K562 (cell line): ENCODE data around the gene FRMPD1. TPM values are rescaled to one million over a fixed set of nuclear protein-coding genes. Genes with fewer than 3 reads are reported as not detected.

Experiments used
- ATF1 ChIP-seq, 2 experiments: fragments of 450-650 bp in 1 of 2; IDR thresholded peaks; 2 replicates each; pipeline ENCODE4 v1.6.1; 2016; ENCODE audit warnings: missing compliant biosample characterization in 1 of 2, missing genetic modification characterization in 1 of 2
- CREB3 ChIP-seq: fragments of 450-650 bp; conservative IDR thresholded peaks from 2 replicates; pipeline ENCODE4 v1.6.1; 2016; ENCODE audit warnings: missing genetic modification characterization, low read depth, mild to moderate bottlenecking, missing compliant biosample characterization, moderate library complexity
- CXXC5 ChIP-seq: fragments of 250-450 bp; sonication (Bioruptor Pico); IDR thresholded peaks from 2 replicates; pipeline ENCODE4 v1.8.0; 2022; ENCODE audit warnings: inconsistent platforms, mild to moderate bottlenecking, moderate library complexity
- DNMT1 ChIP-seq: fragments of 450-650 bp; IDR thresholded peaks from 2 replicates; pipeline ENCODE4 v1.6.1; 2016; ENCODE audit warnings: antibody characterized with exemption, mild to moderate bottlenecking
- EP400 ChIP-seq: fragments of 450-650 bp; IDR thresholded peaks from 2 replicates; pipeline ENCODE4 v1.6.1; 2017; ENCODE audit warnings: antibody characterized with exemption, mild to moderate bottlenecking, moderate library complexity
- HDAC2 ChIP-seq: fragments of 450-650 bp; IDR thresholded peaks from 2 replicates; pipeline ENCODE4 v1.6.1; 2016; ENCODE audit warnings: mild to moderate bottlenecking
- HIVEP1 ChIP-seq: fragments of 250-450 bp; sonication (Bioruptor Pico); IDR thresholded peaks from 2 replicates; pipeline ENCODE4 v1.4.0; 2020; ENCODE audit warnings: mild to moderate bottlenecking
- HLTF ChIP-seq: fragments of 450-650 bp; IDR thresholded peaks from 2 replicates; pipeline ENCODE4 v1.6.1; 2016
- HNRNPUL1 ChIP-seq: fragments of 200-400 bp; formaldehyde crosslinking; IDR thresholded peaks from 2 replicates; pipeline ENCODE4 v1.6.1; 2017; ENCODE audit warnings: low read length
- IFI16 ChIP-seq: fragments of 250-450 bp; sonication (Bioruptor Pico); IDR thresholded peaks from 2 replicates; pipeline ENCODE4 v2.1.2; 2022; ENCODE audit warnings: mild to moderate bottlenecking, inconsistent platforms
- MECOM ChIP-seq: fragments of 250-450 bp; sonication (Bioruptor Pico); IDR thresholded peaks from 2 replicates; pipeline ENCODE4 v1.8.0; 2022; ENCODE audit warnings: inconsistent platforms
- PHB2 ChIP-seq: fragments of 450-650 bp; IDR thresholded peaks from 2 replicates; pipeline ENCODE4 v1.6.1; 2017; ENCODE audit warnings: low read depth
- PHF8 ChIP-seq: fragments of 200-600 bp; sonication (generic); IDR thresholded peaks from 2 replicates; pipeline ENCODE4 v1.6.1; 2012; ENCODE audit warnings: mixed run types, mild to moderate bottlenecking, inconsistent platforms, low read length, moderate library complexity, borderline replicate concordance
- RBFOX2 ChIP-seq: fragments of 200-400 bp; formaldehyde crosslinking; IDR thresholded peaks from 2 replicates; pipeline ENCODE4 v1.6.1; 2017; ENCODE audit warnings: low read depth, mild to moderate bottlenecking, low read length, moderate library complexity
- TAF9B ChIP-seq: fragments of 450-650 bp; IDR thresholded peaks from 2 replicates; pipeline ENCODE4 v1.6.1; 2018; ENCODE audit warnings: mild to moderate bottlenecking; ENCODE audit not compliant: partially characterized antibody
- TAL1 ChIP-seq: fragments of 450-650 bp; IDR thresholded peaks from 2 replicates; pipeline ENCODE4 v1.6.1; 2016; ENCODE audit warnings: mild to moderate bottlenecking
- YY1 ChIP-seq, 3 experiments: IDR thresholded peaks; 2 replicates each; pipeline ENCODE4 v1.6.1; 2011; ENCODE audit warnings: low read length in 2 of 3, mild to moderate bottlenecking in 2 of 3, moderate library complexity in 2 of 3, borderline replicate concordance in 1 of 3, control low read depth in 1 of 3, low read depth in 1 of 3; ENCODE audit not compliant: insufficient read depth in 3 of 3, insufficient replicate concordance in 2 of 3, control insufficient read depth in 1 of 3, insufficient read length in 1 of 3; ENCODE audit errors: extremely low read depth in 1 of 3
- ZC3H4 ChIP-seq: sonication (generic); formaldehyde crosslinking; IDR thresholded peaks from 2 replicates; pipeline ENCODE4 v1.9.0; 2021; ENCODE audit warnings: missing genetic modification reagents, borderline replicate concordance
- ZNF143 ChIP-seq: sonication (generic); formaldehyde crosslinking; IDR thresholded peaks from 2 replicates; pipeline ENCODE4 v1.9.0; 2022; ENCODE audit warnings: mild to moderate bottlenecking, missing genetic modification reagents
- ZNF146 ChIP-seq: IDR thresholded peaks from one replicate; pipeline ENCODE4 v1.6.1; 2018; ENCODE audit warnings: missing compliant biosample characterization; ENCODE audit not compliant: unreplicated experiment
- ZNF324 ChIP-seq: fragments of 250-450 bp; sonication (Bioruptor Pico); IDR thresholded peaks from 2 replicates; pipeline ENCODE4 v1.4.0; 2020; ENCODE audit warnings: mild to moderate bottlenecking
- ZNF589 ChIP-seq: fragments of 200-800 bp; sonication (Bioruptor generic); IDR thresholded peaks from 2 replicates; pipeline ENCODE4 v1.6.1; 2016; ENCODE audit warnings: low read depth, missing genetic modification characterization, missing compliant biosample characterization
- ZNF699 ChIP-seq: fragments of 250-450 bp; sonication (Bioruptor Pico); IDR thresholded peaks from 2 replicates; pipeline ENCODE4 v1.8.0; 2021; ENCODE audit warnings: mild to moderate bottlenecking, moderate library complexity; ENCODE audit not compliant: insufficient replicate concordance
- ZNF77 ChIP-seq: fragments of 250-450 bp; sonication (Bioruptor Pico); IDR thresholded peaks from 2 replicates; pipeline ENCODE4 v1.5.0; 2020
- polyA plus RNA-seq, 8 experiments: library from polyadenylated mRNA; depleted of rRNA in 4 of 8; stranded (reverse) in 5 of 8; unstranded in 3 of 8; fragments of >200 nt; fragmentation: Nextera tagmentation in 2 of 8; fragmentation: Illumina TruSeq in 1 of 8; extraction: Ambion mirVana in 2 of 8; extraction: Trizol in 1 of 8; gene quantifications; 2 replicates each; pipeline versions ENCODE4 v1.2.1 to v1.2.3, GENCODE V29; 2011 to 2014; ENCODE audit warnings: inconsistent platforms in 1 of 8, missing spikeins in 1 of 8
- total RNA-seq, 7 experiments: library from RNA; depleted of rRNA in 6 of 7; stranded (reverse); fragments of >200 nt in 6 of 7; fragmentation: Illumina TruSeq in 2 of 7; extraction: Trizol in 2 of 7; gene quantifications; 2 replicates each; pipeline versions ENCODE4 v1.2.1 to v1.2.3, GENCODE V29; 2011 to 2021; ENCODE audit warnings: low replicate concordance in 1 of 7

FRMPD1 gene
- total and polyA plus RNA-seq, 9 of the 15 experiments (the other 6 are each of a cell fraction or from before 2014, with no cell fraction given): not detected

DNA sequence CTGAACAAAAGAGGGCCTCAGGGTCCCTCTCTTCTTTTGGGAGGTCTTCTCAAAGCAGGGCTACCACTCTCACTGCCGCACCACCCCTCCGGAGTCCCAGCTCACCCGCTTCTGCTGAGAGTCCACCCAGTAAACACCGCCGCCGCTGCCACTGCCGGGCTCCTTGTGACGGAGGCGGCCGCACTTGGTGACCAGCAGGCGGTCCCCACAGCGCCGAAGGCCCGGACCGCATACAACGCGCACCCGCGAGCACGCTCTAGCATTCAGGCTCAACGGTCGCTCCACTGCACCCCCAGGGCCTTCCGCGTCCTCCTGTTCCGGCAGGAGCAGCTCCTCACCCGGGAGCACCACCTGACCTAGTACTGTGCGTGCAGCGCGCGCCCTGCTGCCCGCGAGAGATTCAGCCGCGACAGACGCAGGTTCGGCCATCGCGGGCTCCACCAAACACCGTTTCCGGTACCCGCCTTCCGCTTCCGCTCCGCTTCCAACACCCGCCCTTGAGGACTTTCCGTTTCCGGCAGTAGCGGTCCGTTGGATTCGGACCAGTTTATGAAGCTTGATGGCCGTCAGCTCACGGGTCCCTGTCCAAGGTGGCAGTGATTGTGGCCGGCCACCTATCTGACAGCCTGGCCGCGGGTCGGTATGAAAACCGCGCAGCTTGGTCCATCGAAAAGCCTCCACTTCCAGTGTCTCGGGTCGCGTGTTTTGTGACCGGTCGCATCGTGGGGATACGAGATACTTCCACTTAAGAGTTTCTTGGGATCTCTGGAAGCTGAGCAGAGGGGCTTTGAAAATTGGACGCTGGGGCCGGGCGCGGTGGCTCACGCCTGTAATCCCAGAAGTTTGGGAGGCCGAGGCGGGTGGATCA, 134.1 kb downstream of the FRMPD1 start, which contains the start of gene EXOSC3 (continued):
- no peak for TF ChIP-seq ZNF143 (CRISPR knock-in tag)
- no peak for TF ChIP-seq ZNF77 (CRISPR knock-in tag)
- TF ChIP-seq HIVEP1 (CRISPR knock-in tag): no peak
- 0 out of 2 replicates have a peak, but pooled peaks have one; percentile 27 for TF ChIP-seq MECOM (CRISPR knock-in tag)
- no peak for TF ChIP-seq ZNF324 (CRISPR knock-in tag)
- no peak for TF ChIP-seq HNRNPUL1
- no peak for TF ChIP-seq DNMT1
- peak; percentile 29 for TF ChIP-seq HLTF
- TF ChIP-seq TAL1: no peak
- TF ChIP-seq IFI16 (CRISPR knock-in tag): no peak
- peak; percentile 99 for TF ChIP-seq RBFOX2
- peak; percentile 94 for TF ChIP-seq TAF9B
- no peak for TF ChIP-seq ATF1 (CRISPR knock-in tag; IDR thresholded peaks at IDR 0.05)
- TF ChIP-seq ATF1 (tag; IDR thresholded peaks at IDR 0.05): peak; percentile 88
- TF ChIP-seq ZNF146 (CRISPR knock-in tag): peak; percentile 24
- peak; percentile 84 to 93 (median 88) for TF ChIP-seq YY1 (IDR thresholded peaks at IDR 0.05; ENCODE audit: borderline replicate concordance in 1 of 3, control insufficient read depth in 1 of 3, extremely low read depth in 1 of 3, insufficient read depth in 3 of 3, insufficient read length in 1 of 3, insufficient replicate concordance in 2 of 3, low read depth in 1 of 3, low read length in 2 of 3)
- TF ChIP-seq ZNF589 (CRISPR knock-in tag): 0 out of 2 replicates have a peak, but pooled peaks have one; percentile 40
- TF ChIP-seq CXXC5 (CRISPR knock-in tag): peak; percentile 78
- 0 out of 2 replicates have a peak, but pooled peaks have one; percentile 34 for TF ChIP-seq CREB3 (tag)
- peak; percentile 51; the same call in 1 of the 2 replicates for TF ChIP-seq PHB2
- no peak for TF ChIP-seq ZC3H4 (CRISPR knock-in tag)
- TF ChIP-seq EP400: peak; percentile 98
- TF ChIP-seq PHF8: peak; percentile 99
- TF ChIP-seq ZNF699: no peak
- TF ChIP-seq HDAC2: peak; percentile 88
